ENCODE results near the gene RNFT2.

DNA sequence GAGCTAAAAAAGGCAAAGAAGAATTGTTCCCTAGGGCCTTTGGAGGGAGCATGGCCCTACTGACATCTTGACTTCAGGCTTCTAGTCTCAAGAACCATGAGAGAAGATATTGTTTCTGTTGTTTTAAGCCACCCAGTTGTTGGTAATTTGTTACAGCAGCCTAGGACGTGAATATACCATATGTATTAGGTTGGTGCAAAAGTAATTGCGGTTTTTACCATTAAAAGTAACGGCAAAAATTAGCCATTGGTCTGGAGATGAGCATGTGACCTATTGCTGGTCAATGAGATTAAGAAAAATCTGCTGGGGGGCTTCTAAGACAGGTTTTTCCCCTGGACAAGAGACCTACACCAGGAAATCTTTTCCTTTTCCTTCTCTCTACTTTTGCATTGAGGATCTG is 152.9 kb downstream of the RNFT2 start:
- TF ChIP-seq CTCF (IDR thresholded peaks at IDR 0.05) (no peak), POLR2A (IDR thresholded peaks at IDR 0.05) (no peak)
